NCI-H1436 (cell line): ENCODE measurements around the gene MTA1.
A peak's percentile ranks its signal among the peaks of the same experiment; 100 is the strongest.

Source experiments
- DNase-seq: peaks from one replicate; lab custom pipeline; 2025; lab: John Stamatoyannopoulos, UW

Gene MTA1

GRCh38 chr14:105410642-105411016 lies 9.0 kb upstream of the MTA1 start:
- DNase-seq, result no peak

GRCh38 chr14:105411017-105411941 lies 8.3 kb upstream of the MTA1 start:
- peak; percentile 25 for DNase-seq

GRCh38 chr14:105411985-105412770 lies 7.4 kb upstream of the MTA1 start:
- no peak for DNase-seq

GRCh38 chr14:105412771-105413543 lies 6.7 kb upstream of the MTA1 start:
- peak; percentile 4 for DNase-seq

GRCh38 chr14:105413544-105413886 lies 6.1 kb upstream of the MTA1 start:
- no peak for DNase-seq

DNA sequence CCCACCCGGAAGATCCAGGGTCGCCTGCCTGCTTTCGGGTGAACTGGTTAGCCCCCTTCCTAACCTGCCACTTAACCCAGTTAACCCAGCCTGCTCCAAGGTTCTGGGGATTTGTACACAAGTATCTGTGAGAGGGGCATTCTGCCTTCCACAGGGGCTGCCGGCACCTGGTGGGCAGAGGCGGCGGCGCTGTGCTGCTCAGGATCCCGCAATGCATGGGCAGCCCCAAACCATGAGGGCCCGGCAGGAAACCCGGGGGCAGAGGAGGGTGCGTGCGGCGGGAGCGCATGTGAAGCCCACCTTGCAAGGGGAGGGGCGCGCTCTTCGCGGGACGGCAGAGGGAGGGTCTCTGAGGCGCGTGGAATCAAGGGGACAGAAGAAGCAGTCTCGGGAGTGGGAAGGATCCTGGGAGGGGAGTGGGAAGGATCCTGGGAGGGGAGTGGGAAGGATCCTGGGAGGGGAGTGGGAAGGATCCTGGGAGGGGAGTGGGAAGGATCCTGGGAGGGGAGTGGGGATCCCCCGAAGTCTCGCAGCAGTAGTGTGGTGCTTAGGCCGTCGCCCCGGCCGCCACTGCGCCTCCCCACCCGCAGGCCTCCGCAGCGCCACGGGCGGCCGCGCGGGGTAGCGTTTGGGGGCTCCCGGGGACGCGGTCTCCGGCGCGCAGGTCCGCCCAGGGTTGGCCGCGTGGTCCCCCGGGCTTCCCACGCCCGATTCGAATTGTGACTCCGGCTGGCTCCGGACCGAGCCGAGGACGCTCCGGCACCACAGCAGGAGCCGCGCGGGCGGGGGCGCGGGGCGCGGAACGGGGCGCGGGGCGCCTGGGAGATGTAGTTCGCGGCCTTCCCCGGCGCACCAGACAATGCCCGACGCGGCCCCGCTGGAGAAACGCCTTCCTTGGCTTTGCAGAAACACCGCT lies 4.9 kb upstream of the MTA1 start:
- peak; percentile 57 for DNase-seq

DNA sequence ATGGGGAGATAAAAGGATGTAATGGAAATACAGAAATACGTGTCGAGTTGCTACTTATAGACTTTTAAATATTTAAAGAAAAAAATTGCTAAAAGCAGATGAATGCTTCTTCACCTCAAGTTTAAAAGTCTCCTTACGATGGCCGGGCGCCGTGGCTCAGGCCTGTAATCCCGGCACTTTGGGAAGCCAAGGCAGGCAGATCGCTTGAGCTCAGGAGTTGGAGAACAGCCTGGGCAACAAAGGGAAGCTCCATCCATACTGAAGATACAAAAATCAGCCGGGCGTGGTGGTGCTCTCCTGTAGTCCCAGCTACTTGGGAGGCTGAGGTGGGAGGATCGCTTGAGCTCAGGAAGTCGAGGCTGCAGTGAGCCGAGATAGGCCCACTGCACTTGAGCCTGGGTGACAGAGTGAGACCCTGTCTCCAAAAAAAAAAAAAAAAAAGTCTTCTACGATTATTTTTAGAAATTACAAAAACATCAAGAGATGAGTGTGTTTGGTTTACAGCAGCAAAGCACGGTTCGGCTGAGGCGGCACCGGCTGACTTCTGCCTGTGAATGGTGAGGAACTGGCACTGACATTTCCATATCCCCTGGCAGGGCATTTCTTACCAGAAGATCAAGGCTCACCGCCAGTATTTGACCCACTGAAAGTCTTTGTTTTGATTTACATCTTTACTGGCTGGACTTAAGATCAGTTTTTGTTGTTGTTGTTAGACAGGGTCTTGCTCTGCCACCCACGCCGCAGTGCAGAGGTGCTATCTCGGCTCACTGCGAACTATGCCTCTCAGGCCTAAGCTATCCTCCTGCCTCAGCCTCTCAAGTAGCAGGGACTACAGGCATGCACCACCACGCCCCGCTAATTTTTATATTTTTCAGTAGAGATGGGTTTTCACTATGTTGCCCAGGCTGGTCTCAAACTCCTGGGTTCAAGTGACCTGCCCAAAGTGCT lies 3.9 kb upstream of the MTA1 start:
- no peak for DNase-seq

DNA sequence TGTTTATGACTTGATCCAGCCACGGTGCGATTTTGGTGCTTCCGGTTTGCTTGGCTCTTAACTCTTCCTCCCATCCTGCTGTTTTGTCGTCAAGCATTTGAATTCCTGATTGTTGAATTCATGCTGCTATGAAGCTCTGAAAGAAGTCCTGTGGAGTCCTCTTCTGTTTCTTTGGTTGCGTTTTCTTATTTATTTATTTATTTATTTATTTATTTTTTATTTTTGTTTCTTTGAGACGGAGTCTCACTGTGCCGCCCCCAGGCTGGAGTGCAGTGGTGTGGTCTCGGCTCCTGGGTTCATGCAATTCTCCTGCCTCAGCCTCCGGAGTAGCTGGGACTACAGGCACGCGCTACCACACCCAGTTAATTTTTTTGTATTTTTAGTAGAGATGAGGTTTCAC lies 3.0 kb upstream of the MTA1 start:
- DNase-seq, result no peak

GRCh38 chr14:105417690-105418121 lies 1.9 kb upstream of the MTA1 start:
- DNase-seq, result no peak

GRCh38 chr14:105418269-105419194 lies 1.1 kb upstream of the MTA1 start:
- no peak for DNase-seq

DNA sequence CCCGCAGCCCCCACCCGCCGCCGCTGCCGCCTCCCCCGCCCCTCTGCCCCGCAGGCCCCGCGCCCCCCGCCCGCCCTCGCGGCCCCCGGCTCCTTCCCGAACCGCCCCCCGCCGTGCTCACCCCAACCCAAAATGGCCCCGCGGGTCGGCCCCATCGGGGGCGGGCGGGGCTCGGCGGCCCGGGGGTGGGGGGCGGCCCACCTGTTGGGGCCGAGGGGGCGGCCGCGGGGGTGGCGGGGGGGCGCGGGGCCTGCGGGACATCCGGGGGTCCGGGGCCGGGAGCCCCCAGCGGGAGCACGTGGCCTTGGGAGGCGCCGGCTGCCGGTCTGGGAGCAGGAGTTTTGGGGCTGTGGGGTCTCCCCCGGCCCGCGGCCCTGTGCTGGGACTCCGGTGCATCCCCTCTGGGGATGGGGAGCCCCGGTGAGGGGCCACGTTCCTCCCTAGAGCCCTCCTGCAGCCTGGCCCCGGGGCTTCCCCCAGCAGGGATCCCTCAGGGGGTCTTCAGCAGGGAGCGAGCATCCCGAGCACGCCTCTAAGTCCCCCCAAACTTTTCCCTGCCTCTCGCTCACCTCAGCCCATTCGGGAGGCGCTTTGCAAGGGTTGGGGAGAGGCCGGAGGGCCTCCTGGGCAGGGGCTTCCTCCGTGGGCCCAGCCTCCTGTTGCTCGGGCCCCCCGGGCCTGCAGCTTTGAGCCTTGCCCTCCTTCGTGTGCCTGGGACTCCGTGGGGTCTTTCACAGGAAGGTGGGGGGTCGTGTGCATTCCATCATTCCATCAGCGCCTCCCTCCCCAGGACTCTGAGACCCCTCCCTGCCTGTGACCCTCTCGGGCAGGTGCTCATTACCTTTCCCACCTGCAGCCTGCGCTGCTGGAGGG lies 710 bp downstream of the MTA1 start:
- DNase-seq, result no peak

DNA sequence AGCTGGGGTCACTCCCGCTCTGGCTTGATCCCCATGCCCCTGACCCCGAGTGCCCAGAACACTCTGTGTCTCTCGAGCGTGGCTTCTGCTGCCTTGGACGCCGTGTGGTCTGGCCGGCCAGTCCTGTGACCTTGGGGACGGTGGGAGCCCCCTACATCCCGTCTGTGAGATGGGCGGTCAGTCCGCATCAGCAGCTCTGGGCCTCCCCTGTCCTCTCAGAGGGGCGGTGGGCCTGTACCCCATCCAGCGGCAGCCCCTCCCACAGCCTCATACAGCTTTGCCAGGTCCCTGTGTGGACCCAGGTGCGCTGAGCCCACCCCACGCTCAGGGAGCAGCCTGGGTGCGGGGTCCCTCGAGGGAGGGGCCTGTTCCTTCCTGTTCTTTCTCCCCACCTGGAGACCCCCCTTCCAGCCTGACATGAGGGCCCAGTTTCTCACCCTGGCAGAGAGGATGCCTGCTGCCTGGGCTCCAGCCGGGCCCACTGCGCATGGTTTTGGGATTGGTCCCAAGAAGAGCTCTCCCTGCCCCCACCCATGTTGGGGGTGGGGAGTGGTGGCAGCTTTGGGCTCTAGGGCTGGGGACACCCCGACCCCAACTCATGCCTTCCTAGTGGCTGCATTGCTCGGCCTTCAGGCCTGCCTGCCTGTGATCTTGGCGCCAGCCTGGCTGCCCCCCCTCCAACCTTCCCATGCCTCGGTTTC lies 1.5 kb downstream of the MTA1 start:
- DNase-seq, result no peak

GRCh38 chr14:105421723-105422615 lies 2.3 kb downstream of the MTA1 start:
- no peak for DNase-seq

- DNase-seq, result no peak
These were observed 3.3 kb downstream of the MTA1 start for GRCh38 chr14:105422695-105423487.

DNA sequence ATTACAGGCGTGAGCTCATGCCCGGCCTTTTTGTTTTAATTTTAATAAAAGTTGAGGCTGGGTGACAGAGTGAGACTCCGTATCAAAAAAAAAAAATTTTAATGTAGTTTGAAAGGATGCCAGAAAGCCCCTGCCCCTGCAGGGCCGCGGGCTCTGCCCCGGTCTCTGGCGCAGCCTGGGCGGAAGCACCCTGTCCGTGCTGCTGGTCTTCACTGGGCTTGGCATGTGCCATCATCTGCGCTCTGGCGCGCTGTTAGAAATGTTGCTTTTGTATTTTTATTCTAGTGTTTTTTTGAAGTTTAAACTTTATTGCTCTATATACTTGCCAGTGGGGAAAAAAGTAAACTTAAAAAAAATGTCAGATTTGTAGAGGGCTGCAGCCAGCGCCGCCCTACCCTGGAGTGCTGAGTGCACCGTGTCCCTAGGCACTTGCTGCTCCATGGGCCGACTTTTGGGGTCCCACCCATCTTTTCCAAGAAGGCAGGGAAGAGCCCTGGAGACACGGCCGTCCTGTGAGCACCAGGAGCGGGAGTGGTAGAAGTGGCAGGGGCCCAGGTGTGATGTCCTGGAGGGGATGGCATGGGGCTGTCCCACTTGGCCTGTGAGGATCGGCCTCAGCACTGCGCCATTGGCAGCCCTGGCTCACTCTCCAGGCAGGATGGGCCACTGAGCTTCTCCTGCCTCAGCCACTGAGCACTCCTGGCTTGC lies 4.0 kb downstream of the MTA1 start:
- no peak for DNase-seq
